Measurements from ENCODE around the gene ACOXL.

Gene ACOXL

DNA sequence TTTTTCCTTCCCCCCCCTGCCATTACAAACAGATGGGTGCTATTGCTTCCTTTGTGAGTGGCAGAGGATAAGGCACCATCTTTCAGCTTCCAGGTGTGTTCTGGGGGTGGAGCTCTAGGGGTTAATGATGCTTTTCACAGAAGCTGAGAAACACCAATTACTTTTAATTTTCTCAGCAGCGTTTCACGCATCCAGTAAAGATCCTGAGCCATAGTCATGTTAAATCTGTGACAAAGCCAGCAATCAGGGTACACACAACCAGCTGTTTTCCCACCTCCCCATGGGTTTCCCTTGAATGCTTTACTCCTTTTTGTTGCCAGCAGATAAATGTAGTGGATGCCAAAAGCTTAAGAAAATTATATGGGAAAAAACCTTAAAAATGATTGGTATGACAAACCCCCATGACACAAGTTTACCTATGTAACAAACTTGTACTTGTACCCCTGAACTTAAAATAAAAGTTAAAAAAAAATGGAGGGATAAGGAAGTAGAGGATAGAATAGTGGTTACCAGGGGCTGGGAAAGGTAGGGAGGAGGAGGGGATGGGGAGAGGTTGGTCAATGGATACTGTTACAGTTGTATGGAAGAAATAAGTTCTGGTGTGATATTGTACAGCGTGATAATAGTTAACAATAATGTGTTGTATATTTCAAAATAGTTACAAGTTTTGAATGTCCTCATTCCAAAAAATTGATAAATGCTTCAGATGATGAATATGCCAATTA, 70.0 kb downstream of the ACOXL start:
- intact Hi-C loops (cut with micrococcal nuclease) = no loop called here
- no peak overlapping the region for H3K27ac Mint-ChIP-seq

DNA sequence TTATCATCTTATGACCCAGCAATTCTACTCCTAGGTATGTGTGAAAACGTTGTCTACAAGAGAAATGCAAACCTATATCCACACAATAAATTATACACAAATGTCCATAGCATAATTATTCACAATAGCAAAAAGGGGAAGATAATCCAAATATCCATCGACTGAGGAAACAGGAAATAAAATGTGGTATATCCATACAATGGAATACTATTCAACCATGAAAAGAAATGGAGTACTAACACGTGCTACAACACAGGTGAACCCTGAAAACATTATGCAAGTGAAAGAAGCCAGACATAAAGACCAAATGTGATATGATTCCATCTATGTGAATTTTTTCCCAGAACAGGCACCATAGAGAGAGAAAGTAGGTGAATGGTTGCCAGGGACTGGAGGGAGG, 72.1 kb downstream of the ACOXL start:
- Mint-ChIP-seq H3K4me1 (ENCODE audit: low read depth) (peaks cover 16% of the 10 kb centered on the region), H3K27ac (no peak overlapping the region), H3K27me3 (peaks cover 47% of the 10 kb centered on the region), H3K4me3 (no peak overlapping the region), H3K36me3 (ENCODE audit: low read depth) (no peaks in the 10 kb centered on the region), H3K9me3 (peaks cover 16% of the 10 kb centered on the region)
- intact Hi-C loops (cut with micrococcal nuclease) = no loop called here

More for the DNA sequence above, 70.0 kb downstream of the ACOXL start:
- H3K4me3 Mint-ChIP-seq = no peak overlapping the region
- peaks cover 47% of the 10 kb centered on the region for H3K27me3 Mint-ChIP-seq
- peaks cover 16% of the 10 kb centered on the region for H3K4me1 Mint-ChIP-seq (ENCODE audit: low read depth)
- H3K36me3 Mint-ChIP-seq (ENCODE audit: low read depth) = no peaks in the 10 kb centered on the region
- H3K9me3 Mint-ChIP-seq = peaks cover 19% of the 10 kb centered on the region

DNA sequence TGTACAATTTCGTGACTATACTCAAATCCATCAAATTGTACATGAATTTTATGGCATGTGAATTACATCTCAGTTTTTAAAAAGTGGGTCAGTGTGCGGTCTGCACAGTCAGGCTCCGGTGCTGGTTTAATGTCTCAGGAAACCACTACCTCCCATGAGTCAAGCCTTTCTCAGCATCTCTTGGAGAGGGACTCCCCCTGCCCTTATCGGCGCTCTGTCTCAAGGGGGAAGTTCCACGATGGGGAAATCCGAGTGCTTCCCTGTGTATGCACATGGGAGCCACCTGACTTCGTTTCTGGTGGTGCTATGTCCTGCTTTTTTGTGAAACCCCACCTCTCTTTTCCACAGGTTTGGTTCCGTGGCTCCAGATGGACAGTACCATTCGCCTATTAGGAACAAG, 72.5 kb downstream of the ACOXL start:
- H3K27me3 Mint-ChIP-seq = peaks cover 47% of the 10 kb centered on the region
- no peaks in the 10 kb centered on the region for H3K36me3 Mint-ChIP-seq (ENCODE audit: low read depth)
- intact Hi-C loops (cut with micrococcal nuclease) = no loop called here
- H3K9me3 Mint-ChIP-seq = peaks cover 11% of the 10 kb centered on the region
- no peak overlapping the region for H3K27ac Mint-ChIP-seq
- H3K4me1 Mint-ChIP-seq (ENCODE audit: low read depth) = peaks cover 16% of the 10 kb centered on the region
- H3K4me3 Mint-ChIP-seq = no peak overlapping the region

DNA sequence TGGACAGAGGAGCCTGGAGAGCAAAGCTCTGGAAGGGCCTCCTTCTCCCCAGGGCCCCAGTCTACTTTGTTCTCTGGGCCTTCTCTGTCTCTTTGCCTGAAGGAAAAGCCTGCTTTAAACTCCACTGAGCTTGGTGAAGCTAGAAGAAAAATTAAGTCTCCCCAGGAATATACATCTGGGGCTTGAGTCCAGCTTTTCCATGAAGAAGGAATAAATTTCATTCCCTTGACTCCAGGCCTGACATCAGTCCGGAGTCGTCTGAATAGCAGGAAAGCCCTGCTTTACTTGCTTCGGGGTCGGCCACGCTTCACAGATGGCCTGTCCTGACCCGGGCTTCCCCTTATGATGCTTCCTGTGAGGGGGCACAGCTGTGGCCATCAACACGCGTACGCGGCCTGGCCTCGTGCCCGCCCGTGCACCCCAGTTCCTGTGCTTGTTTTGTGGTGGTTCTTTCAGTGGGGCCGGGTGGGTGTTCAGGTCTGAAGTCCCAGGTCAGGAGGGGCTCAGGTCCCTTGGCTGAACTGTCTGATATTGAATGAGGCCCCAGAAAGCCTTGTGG, 73.6 kb downstream of the ACOXL start:
- intact Hi-C loops (cut with micrococcal nuclease) = no loop called here
- Mint-ChIP-seq H3K36me3 (ENCODE audit: low read depth) (no peaks in the 10 kb centered on the region), H3K9me3 (peaks cover 10% of the 10 kb centered on the region), H3K27ac (no peak overlapping the region), H3K27me3 (peaks cover 48% of the 10 kb centered on the region), H3K4me1 (ENCODE audit: low read depth) (peaks cover 16% of the 10 kb centered on the region), H3K4me3 (no peak overlapping the region)

DNA sequence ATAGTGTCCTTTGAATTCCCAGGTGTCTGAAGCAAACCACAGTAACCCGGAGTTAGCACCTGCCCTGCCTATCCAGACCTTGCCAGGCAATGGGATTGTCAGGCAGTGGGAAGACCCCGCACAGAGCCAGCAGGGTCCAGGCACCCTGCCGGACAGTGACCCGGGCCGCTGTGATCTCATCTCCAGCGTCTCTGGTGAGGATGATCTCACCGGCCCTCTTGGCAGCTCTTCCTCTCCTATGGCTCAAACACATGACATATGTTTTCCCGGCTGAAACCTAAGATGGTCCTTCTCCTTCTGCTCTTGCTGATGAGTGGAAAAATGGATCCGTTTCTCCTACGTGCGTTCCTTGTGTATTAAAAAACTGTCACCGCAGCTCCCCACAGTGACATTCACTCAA, 75.1 kb downstream of the ACOXL start:
- Mint-ChIP-seq H3K4me3 (no peak overlapping the region), H3K4me1 (ENCODE audit: low read depth) (peaks cover 16% of the 10 kb centered on the region), H3K27ac (no peak overlapping the region), H3K9me3 (peaks cover 10% of the 10 kb centered on the region), H3K36me3 (ENCODE audit: low read depth) (no peaks in the 10 kb centered on the region), H3K27me3 (peaks cover 41% of the 10 kb centered on the region)
- intact Hi-C loops (cut with micrococcal nuclease) = no loop called here

DNA sequence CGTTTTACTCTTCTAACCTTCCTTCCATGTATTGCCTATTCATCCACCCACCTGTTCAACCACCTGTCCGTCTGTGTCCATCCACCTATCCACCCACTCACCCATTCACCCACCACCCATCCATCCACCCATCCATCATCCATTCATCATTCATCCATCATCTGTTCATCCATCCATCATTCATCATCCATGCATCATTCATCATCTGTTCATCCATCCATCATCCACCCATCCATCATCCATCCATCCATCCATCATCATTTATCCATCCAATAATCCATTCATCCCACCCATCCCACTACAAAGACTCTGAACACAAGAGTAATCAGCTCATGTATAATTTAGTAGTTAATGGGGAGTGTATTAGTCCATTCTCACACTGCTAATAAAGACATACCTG, 78.0 kb downstream of the ACOXL start:
- Mint-ChIP-seq H3K9me3 (no peaks in the 10 kb centered on the region), H3K36me3 (ENCODE audit: low read depth) (no peaks in the 10 kb centered on the region), H3K4me3 (no peak overlapping the region), H3K27ac (no peak overlapping the region), H3K4me1 (ENCODE audit: low read depth) (peaks cover 7% of the 10 kb centered on the region), H3K27me3 (peaks cover 29% of the 10 kb centered on the region)
- intact Hi-C loops (cut with micrococcal nuclease) = loop anchor here (5.0 to 10.0 kb wide), 2 partner anchors 307 to 894 kb away; no protein-coding TSS in a partner anchor

DNA sequence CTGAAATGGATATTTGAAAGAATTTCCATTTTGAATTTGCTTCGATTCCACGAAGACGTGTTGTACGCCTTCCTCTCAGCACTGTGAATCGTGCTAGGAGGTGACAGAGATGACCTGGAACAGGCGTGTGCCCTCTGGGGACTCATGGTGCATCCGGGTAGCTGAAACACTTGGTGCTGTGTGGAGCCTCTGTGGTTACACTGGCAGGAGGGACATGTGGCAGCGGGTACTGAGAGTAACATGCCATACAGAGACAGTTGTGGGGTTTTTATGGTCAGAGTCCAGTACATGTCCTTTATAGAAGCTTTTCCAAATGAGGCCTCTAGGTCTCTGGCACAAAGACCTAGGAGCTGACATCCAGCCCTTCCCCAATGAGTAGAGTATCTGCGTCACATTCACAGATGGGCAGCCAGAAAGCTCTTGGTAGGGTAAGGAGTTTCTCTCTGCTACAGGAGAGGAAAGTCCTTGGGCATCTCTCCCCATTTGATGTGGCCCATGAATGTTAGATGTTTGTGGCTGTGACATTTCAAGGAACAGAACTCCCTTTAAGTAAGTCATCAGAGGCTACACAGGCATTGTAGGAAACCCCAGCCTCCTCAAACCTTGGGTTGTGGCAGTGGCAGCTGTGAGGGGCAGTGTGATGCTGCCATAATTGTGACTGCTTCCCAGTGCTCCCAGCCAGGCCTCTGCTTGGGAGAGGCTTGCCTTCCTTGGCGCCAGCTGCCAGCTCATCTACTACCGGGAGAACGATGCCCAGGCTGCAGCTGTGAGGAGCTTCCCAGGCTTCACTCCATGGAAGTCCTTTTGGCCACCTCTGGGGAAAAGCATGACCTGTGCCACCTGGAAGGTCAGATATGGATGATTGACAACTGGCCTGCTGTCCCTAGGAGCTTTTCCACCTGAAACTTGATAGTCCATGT, 80.6 kb downstream of the ACOXL start:
- intact Hi-C loops (cut with micrococcal nuclease) = loop anchor here (5.0 to 10.0 kb wide), 2 partner anchors 304 to 892 kb away; no protein-coding TSS in a partner anchor

DNA sequence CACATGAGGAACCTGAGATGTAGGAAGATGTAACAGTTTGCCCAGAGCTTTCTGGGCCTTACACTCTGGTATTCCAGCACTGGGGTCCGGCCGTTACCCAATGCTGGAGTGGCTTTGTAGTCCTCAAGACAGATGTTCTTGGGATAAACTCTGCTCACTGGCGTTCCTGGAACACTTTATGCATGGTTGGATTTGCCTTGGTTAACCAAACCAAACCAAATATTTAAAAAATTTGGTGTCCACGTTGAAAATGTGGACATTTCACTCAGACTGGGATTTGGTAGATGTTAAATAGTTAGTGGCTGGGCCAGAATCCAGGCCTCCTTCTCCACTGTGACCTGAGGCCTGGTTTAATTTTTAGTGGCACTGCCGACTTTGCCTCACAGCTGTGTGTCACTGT, 81.5 kb downstream of the ACOXL start:
- intact Hi-C loops (cut with micrococcal nuclease) = loop anchor here (5.0 to 10.0 kb wide), 2 partner anchors 303 to 891 kb away; no protein-coding TSS in a partner anchor
- Mint-ChIP-seq H3K9me3 (no peaks in the 10 kb centered on the region), H3K4me1 (ENCODE audit: low read depth) (peaks cover under 1% of the 10 kb centered on the region), H3K27ac (no peak overlapping the region), H3K36me3 (ENCODE audit: low read depth) (no peaks in the 10 kb centered on the region), H3K4me3 (no peak overlapping the region), H3K27me3 (peaks cover 16% of the 10 kb centered on the region)

More for the DNA sequence above, 80.6 kb downstream of the ACOXL start:
- H3K27me3 Mint-ChIP-seq = peaks cover 16% of the 10 kb centered on the region
- H3K9me3 Mint-ChIP-seq = no peaks in the 10 kb centered on the region
- no peaks in the 10 kb centered on the region for H3K4me1 Mint-ChIP-seq (ENCODE audit: low read depth)
- no peak overlapping the region for H3K4me3 Mint-ChIP-seq
- H3K36me3 Mint-ChIP-seq (ENCODE audit: low read depth) = no peaks in the 10 kb centered on the region
- no peak overlapping the region for H3K27ac Mint-ChIP-seq

DNA sequence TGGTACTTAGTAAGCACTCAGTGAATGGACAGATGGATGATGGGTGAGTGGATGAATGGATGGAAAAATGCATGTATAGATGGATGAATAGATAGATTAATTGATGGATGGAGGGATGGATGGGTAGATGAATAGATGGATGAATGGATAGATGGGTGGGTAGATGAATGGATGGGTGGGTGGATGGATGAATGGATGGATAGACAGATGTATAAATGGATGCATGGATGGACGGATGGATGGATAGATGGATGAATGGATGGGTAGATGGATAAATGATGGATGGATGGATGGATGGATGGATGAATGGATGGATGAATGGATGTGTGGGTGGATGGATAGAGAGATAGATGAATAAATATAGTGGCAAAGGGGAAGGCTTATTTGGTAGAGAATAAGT, 83.6 kb downstream of the ACOXL start:
- no peak overlapping the region for H3K4me3 Mint-ChIP-seq

DNA sequence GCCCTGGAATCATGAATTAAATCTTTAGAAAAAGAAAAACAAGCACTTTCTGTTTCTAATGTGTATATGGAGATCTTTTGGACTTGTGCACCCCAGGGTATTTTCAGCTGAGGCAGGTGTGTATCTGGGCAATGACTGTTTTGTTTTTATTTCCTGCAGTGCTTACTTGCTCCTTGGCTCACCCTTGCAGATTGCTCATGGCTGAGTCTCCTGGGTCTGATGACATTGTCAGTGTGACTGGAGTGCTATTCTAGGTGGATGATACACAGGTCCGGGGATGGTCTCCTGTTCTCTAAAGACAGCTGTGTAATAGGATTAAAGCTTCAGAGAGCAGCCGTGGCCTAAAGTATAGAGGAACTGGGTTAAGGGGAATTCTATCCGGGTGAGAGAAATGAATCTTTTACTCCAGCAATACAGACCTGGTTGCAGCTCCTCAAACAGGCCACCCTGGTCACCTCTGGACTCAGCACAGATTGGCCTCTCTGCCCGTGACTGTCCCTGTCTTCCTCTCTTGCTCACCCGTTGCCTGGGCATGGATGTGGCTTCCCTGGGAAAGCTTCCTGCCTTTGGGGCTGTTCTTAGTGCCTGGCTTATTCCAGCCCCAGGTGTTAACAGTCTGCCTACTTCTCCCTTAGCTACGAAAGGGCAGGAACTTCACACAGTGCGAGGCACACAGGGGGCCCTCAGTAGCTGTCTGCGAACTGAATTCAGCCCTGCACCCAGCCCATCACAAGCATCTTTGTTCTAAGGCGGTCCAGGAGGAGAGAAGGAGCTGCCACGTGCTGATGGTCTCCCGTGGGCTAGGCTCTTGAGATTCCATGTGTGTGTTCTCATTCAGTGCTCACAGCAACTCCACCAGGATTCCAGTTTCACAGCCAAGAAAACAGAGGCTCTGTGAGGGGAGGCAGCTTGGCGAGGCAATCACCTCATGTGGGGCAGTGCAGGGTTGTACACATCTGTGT, 84.3 kb downstream of the ACOXL start:
- H3K36me3 Mint-ChIP-seq (ENCODE audit: low read depth) = no peaks in the 10 kb centered on the region
- peaks cover 16% of the 10 kb centered on the region for H3K4me1 Mint-ChIP-seq (ENCODE audit: low read depth)
- H3K9me3 Mint-ChIP-seq = no peaks in the 10 kb centered on the region
- no peak overlapping the region for H3K27ac Mint-ChIP-seq
- H3K4me3 Mint-ChIP-seq = no peak overlapping the region
- intact Hi-C loops (cut with micrococcal nuclease) = loop anchor here (10.0 kb wide), 1 partner anchor 888 kb away; no protein-coding TSS in a partner anchor
- H3K27me3 Mint-ChIP-seq = peaks cover 27% of the 10 kb centered on the region

More for the DNA sequence above, 83.6 kb downstream of the ACOXL start:
- no peaks in the 10 kb centered on the region for H3K9me3 Mint-ChIP-seq
- H3K36me3 Mint-ChIP-seq (ENCODE audit: low read depth) = no peaks in the 10 kb centered on the region
- H3K27me3 Mint-ChIP-seq = peaks cover 27% of the 10 kb centered on the region
- H3K4me1 Mint-ChIP-seq (ENCODE audit: low read depth) = peaks cover 16% of the 10 kb centered on the region
- no peak overlapping the region for H3K27ac Mint-ChIP-seq
- intact Hi-C loops (cut with micrococcal nuclease) = loop anchor here (10.0 kb wide), 1 partner anchor 889 kb away; no protein-coding TSS in a partner anchor

DNA sequence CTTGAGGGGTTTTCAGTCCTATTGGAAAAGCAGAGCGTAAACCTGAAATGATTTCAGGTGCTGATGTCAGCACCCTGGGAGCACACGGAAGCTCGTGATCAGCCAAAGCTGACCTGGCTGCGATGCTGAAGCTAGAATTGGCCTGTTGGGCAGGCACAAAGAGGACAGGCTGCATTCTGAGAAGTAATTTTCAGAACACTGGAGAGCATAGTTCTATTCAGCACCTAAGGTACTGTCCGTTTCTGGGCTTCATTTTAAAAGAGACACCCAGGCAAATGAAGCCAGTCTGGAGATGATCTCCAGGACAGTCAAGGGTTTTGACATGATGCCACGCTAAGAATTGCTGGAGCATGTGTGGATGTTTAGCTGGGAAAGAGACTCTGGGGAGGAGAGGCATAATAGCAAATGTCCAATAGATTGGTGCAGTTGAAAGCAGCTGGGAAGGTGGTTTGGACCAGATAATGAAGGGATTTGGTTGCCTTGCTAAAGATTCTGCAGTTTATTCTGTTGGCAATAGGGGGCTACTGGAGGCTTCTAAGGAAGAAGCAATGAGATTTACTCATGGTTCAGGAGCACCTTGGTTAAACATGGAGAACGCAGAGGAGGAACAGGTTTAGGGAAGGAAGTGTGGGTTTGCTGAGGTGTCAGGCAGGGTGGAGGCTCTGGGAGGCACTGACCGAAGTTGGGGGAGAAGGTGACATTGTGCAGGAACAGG, 86.6 kb downstream of the ACOXL start:
- peak overlapping the region; percentile 4 for H3K27ac Mint-ChIP-seq
- H3K4me3 Mint-ChIP-seq = no peak overlapping the region
- H3K27me3 Mint-ChIP-seq = peaks cover 27% of the 10 kb centered on the region
- H3K9me3 Mint-ChIP-seq = no peaks in the 10 kb centered on the region
- H3K36me3 Mint-ChIP-seq (ENCODE audit: low read depth) = no peaks in the 10 kb centered on the region
- H3K4me1 Mint-ChIP-seq (ENCODE audit: low read depth) = peaks cover 16% of the 10 kb centered on the region
- intact Hi-C loops (cut with micrococcal nuclease) = loop anchor here (10.0 kb wide), 1 partner anchor 886 kb away; no protein-coding TSS in a partner anchor

DNA sequence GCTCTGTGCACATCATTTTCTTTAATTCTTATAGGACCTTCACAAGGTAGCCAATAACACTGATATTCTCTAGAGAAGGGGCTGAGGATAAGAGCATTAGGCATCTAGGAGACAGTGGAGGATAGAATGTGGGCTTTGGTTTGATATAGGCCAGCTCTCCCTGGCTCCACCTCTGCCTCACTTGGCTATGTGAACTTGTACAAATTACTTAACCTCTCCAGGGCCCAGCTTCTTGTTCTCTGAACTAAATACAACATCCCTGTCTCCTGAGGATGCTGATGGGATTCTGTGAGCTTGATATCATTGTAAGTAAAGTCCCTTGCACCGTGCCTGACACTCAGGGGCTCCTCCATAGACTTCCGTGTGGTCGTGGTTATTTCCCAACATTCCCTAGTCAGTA, 87.3 kb downstream of the ACOXL start:
- Mint-ChIP-seq H3K27ac (no peak overlapping the region), H3K4me3 (no peak overlapping the region), H3K4me1 (ENCODE audit: low read depth) (peaks cover 16% of the 10 kb centered on the region), H3K36me3 (ENCODE audit: low read depth) (no peaks in the 10 kb centered on the region), H3K9me3 (no peaks in the 10 kb centered on the region), H3K27me3 (peaks cover 27% of the 10 kb centered on the region)
- intact Hi-C loops (cut with micrococcal nuclease) = loop anchor here (10.0 kb wide), 1 partner anchor 885 kb away; no protein-coding TSS in a partner anchor

Measured in dendritic cell treated with granulocyte-macrophage colony-stimulating factor and Interleukin-4, amounts not matched to agents 40 ng/mL and 50 ng/mL, for 4 days (primary cell).